B cell (primary cell): Measurements from ENCODE around the gene TMEM214.

Experiments used
- EZH2 ChIP-seq: IDR thresholded peaks from 2 replicates; pipeline ENCODE4 v1.6.1; 2012; ENCODE audit warnings: borderline replicate concordance, low read depth, mild to moderate bottlenecking, moderate library complexity, low read length; ENCODE audit not compliant: insufficient read depth, poor library complexity, severe bottlenecking
- TF ChIP-seq, protein P1 (sequence below): fragments of 200-600 bp; IDR thresholded peaks from one replicate; pipeline ENCODE4 v1.8.0; 2022; ENCODE audit warnings: antibody characterized with exemption, mild to moderate bottlenecking

- TF ChIP-seq, protein P1, sequence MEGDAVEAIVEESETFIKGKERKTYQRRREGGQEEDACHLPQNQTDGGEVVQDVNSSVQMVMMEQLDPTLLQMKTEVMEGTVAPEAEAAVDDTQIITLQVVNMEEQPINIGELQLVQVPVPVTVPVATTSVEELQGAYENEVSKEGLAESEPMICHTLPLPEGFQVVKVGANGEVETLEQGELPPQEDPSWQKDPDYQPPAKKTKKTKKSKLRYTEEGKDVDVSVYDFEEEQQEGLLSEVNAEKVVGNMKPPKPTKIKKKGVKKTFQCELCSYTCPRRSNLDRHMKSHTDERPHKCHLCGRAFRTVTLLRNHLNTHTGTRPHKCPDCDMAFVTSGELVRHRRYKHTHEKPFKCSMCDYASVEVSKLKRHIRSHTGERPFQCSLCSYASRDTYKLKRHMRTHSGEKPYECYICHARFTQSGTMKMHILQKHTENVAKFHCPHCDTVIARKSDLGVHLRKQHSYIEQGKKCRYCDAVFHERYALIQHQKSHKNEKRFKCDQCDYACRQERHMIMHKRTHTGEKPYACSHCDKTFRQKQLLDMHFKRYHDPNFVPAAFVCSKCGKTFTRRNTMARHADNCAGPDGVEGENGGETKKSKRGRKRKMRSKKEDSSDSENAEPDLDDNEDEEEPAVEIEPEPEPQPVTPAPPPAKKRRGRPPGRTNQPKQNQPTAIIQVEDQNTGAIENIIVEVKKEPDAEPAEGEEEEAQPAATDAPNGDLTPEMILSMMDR: no peak
- TF ChIP-seq EZH2: no peak
These were observed 47.0 kb upstream of the TMEM214 start for GRCh38 chr2:26985807-26986206.
